Cerebellar cortex (tissue), 1 donor: ENCODE measurements around the gene COL4A3.
A peak's percentile ranks its signal among the peaks of the same experiment; 100 is the strongest.

Experiments used
- DNase-seq: peaks from one replicate; pipeline ENCODE4 v3.0.0-alpha.2; 2015; ENCODE audit warnings: low spot score

The COL4A3 gene

GRCh38 chr2:227340106-227340505, 175.7 kb downstream of the COL4A3 start:
- DNase-seq, result peak; percentile 73

- no peak for DNase-seq
Measured at GRCh38 chr2:227341553-227341952, 177.1 kb downstream of the COL4A3 start.

- DNase-seq, result no peak
Measured at GRCh38 chr2:227344231-227344630, 179.8 kb downstream of the COL4A3 start.

- DNase-seq, result no peak
Measured at GRCh38 chr2:227347117-227347516, 182.7 kb downstream of the COL4A3 start.

- DNase-seq, result no peak
Measured at GRCh38 chr2:227348324-227348723, 183.9 kb downstream of the COL4A3 start.

- DNase-seq, result no peak
Measured at GRCh38 chr2:227349989-227350612, 185.7 kb downstream of the COL4A3 start.

GRCh38 chr2:227351639-227352038, 187.2 kb downstream of the COL4A3 start:
- DNase-seq, result no peak

GRCh38 chr2:227360351-227360750, 195.9 kb downstream of the COL4A3 start:
- DNase-seq, result no peak

GRCh38 chr2:227363756-227364155, 199.3 kb downstream of the COL4A3 start:
- DNase-seq, result no peak
